ENCODE results near the gene PMEL.

PMEL gene

GRCh38 chr12:55942577-55943136, 23.2 kb downstream of the PMEL start:
- no peak for DNase-seq (ENCODE audit: low read depth in 3 of 3, low spot score in 1 of 3)

GRCh38 chr12:55942055-55942454, 23.8 kb downstream of the PMEL start:
- DNase-seq (ENCODE audit: low read depth in 3 of 3, low spot score in 1 of 3) = no peak

- DNase-seq (ENCODE audit: low read depth in 3 of 3, low spot score in 1 of 3) = peak; percentile 58 to 67 (median 65)
Observed at GRCh38 chr12:55940065-55940732, 25.6 kb downstream of the PMEL start.

GRCh38 chr12:55938826-55939501, 26.9 kb downstream of the PMEL start:
- no peak for DNase-seq (ENCODE audit: low read depth in 3 of 3, low spot score in 1 of 3)

GRCh38 chr12:55937981-55938380, 27.9 kb downstream of the PMEL start:
- no peak for DNase-seq (ENCODE audit: low read depth in 3 of 3, low spot score in 1 of 3)

- no peak for DNase-seq (ENCODE audit: low read depth in 3 of 3, low spot score in 1 of 3)
Observed at GRCh38 chr12:55935738-55936151, 30.1 kb downstream of the PMEL start.

GRCh38 chr12:55934773-55935172, 31.1 kb downstream of the PMEL start:
- DNase-seq (ENCODE audit: low read depth in 3 of 3, low spot score in 1 of 3) = no peak

GRCh38 chr12:55933799-55934742, 31.8 kb downstream of the PMEL start:
- DNase-seq (ENCODE audit: low read depth in 3 of 3, low spot score in 1 of 3) = no peak

- DNase-seq (ENCODE audit: low read depth in 3 of 3, low spot score in 1 of 3) = no peak
Observed at GRCh38 chr12:55933169-55933798, 32.6 kb downstream of the PMEL start.

GRCh38 chr12:55932551-55932910, 33.3 kb downstream of the PMEL start:
- no peak for DNase-seq (ENCODE audit: low read depth in 3 of 3, low spot score in 1 of 3)

- DNase-seq (ENCODE audit: low read depth in 3 of 3, low spot score in 1 of 3) = no peak
Observed at GRCh38 chr12:55931780-55932550, 33.9 kb downstream of the PMEL start.

- no peak for DNase-seq (ENCODE audit: low read depth in 3 of 3, low spot score in 1 of 3)
Observed at GRCh38 chr12:55931317-55931779, 34.5 kb downstream of the PMEL start.

- peak in 2 of 3 donors; percentile 53 to 54 for DNase-seq (ENCODE audit: low read depth in 3 of 3, low spot score in 1 of 3)
Observed at GRCh38 chr12:55930771-55931316, 35.0 kb downstream of the PMEL start, which contains the start of gene DGKA. Gene DGKA (plus strand): TSS chr12:55931162. CDS start chr12:55936504, 5,342 bp downstream.

GRCh38 chr12:55929306-55929791, 36.5 kb downstream of the PMEL start:
- peak; percentile 64 to 78 (median 74) for DNase-seq (ENCODE audit: low read depth in 3 of 3, low spot score in 1 of 3)

- DNase-seq (ENCODE audit: low read depth in 3 of 3, low spot score in 1 of 3) = peak in 2 of 3 donors; percentile 32 to 39
Observed at GRCh38 chr12:55927588-55928502, 38.0 kb downstream of the PMEL start, which contains the start of gene PYM1. Gene PYM1 (minus strand): TSS chr12:55927894. CDS start chr12:55927761, 133 bp downstream.

- peak; percentile 74 to 79 (median 79) for DNase-seq (ENCODE audit: low read depth in 3 of 3, low spot score in 1 of 3)
Observed at GRCh38 chr12:55926738-55927587, 38.9 kb downstream of the PMEL start.
